Measurements from ENCODE around the gene FGF1. TPM values are rescaled to one million over a fixed set of nuclear protein-coding genes. Genes with fewer than 3 reads are reported as not detected.

Gene FGF1
- total RNA-seq, 1 donor from 2014 or later = 1.8 TPM

- Histone ChIP-seq H3K27ac (no peak overlapping the region), H3K4me1 (peaks cover 6% of the 10 kb centered on the region), H3K27me3 (no peaks in the 10 kb centered on the region), H3K4me3 (no peak overlapping the region), H3K9me3 (no peaks in the 10 kb centered on the region), H3K36me3 (no peaks in the 10 kb centered on the region)
- no peak for ATAC-seq
- TF ChIP-seq, protein P1, sequence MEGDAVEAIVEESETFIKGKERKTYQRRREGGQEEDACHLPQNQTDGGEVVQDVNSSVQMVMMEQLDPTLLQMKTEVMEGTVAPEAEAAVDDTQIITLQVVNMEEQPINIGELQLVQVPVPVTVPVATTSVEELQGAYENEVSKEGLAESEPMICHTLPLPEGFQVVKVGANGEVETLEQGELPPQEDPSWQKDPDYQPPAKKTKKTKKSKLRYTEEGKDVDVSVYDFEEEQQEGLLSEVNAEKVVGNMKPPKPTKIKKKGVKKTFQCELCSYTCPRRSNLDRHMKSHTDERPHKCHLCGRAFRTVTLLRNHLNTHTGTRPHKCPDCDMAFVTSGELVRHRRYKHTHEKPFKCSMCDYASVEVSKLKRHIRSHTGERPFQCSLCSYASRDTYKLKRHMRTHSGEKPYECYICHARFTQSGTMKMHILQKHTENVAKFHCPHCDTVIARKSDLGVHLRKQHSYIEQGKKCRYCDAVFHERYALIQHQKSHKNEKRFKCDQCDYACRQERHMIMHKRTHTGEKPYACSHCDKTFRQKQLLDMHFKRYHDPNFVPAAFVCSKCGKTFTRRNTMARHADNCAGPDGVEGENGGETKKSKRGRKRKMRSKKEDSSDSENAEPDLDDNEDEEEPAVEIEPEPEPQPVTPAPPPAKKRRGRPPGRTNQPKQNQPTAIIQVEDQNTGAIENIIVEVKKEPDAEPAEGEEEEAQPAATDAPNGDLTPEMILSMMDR (IDR thresholded peaks at IDR 0.05) = no peak
- intact Hi-C loops (cut with DNase I) = no loop called here
- DNase-seq = no peak
Observed at GRCh38 chr5:142626786-142627185, 59.1 kb downstream of the FGF1 start.

- Histone ChIP-seq H3K4me3 (no peak overlapping the region), H3K9me3 (no peaks in the 10 kb centered on the region), H3K36me3 (no peaks in the 10 kb centered on the region), H3K27me3 (no peaks in the 10 kb centered on the region), H3K27ac (no peak overlapping the region), H3K4me1 (peaks cover 6% of the 10 kb centered on the region)
- ATAC-seq = peak; percentile 39
- intact Hi-C loops (cut with DNase I) = no loop called here
- no peak for DNase-seq
- TF ChIP-seq, protein P1 (IDR thresholded peaks at IDR 0.05) = no peak
Observed at GRCh38 chr5:142626099-142626498, 59.8 kb downstream of the FGF1 start.

DNA sequence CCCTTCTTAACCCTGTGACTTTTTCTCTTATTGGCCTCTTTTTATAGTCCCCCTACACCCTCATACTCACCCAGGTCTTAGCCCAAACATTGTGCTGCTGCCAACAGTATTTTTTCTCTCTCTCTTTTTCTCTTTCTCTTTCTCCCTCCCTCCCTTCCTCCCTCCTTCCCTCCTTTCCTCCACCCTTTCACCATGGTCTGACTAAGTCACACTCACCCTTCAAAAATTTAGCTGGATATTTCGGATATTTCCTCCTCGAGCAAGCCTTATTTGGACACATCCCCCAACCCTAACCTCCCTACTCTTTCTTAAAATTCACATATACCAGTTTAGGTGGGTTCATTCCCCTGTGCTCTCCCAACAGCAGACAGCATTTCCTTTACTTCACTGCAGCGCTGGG is 64.7 kb downstream of the FGF1 start:
- no peaks in the 10 kb centered on the region for H3K9me3 ChIP-seq
- no peak overlapping the region for H3K27ac ChIP-seq
- H3K36me3 ChIP-seq = no peaks in the 10 kb centered on the region
- TF ChIP-seq, protein P1 (IDR thresholded peaks at IDR 0.05) = no peak
- peaks cover 2% of the 10 kb centered on the region for H3K4me1 ChIP-seq
- H3K27me3 ChIP-seq = no peaks in the 10 kb centered on the region
- DNase-seq (no peak), ATAC-seq (no peak)
- intact Hi-C loops (cut with DNase I) = no loop called here
- H3K4me3 ChIP-seq = no peak overlapping the region

- Histone ChIP-seq H3K36me3 (no peaks in the 10 kb centered on the region), H3K4me3 (no peak overlapping the region), H3K9me3 (no peaks in the 10 kb centered on the region), H3K4me1 (no peaks in the 10 kb centered on the region), H3K27ac (no peak overlapping the region), H3K27me3 (no peaks in the 10 kb centered on the region)
- intact Hi-C loops (cut with DNase I) = no loop called here
- DNase-seq = no peak
- no peak for ATAC-seq
- TF ChIP-seq, protein P1 (IDR thresholded peaks at IDR 0.05) = no peak
Observed at GRCh38 chr5:142619815-142620214, 66.1 kb downstream of the FGF1 start.

DNA sequence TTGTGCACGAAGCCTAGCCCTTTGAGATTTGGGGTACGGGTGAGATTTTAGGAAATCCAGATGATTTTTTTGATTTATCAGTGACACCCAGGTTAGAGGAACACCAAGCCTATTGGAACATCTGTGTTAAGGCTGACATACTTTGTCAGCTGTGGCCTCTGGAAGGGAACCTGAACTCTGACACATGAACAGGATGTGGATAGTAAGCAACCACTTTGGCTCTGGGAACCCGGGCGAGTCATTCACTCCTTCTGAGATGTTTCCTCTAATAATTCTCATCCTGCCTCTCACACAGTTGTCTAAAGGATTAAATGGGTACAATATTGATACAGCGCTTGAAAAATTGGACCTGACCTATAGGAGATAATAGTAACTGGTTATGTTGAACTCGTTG is 67.8 kb downstream of the FGF1 start:
- intact Hi-C loops (cut with DNase I) = no loop called here
- TF ChIP-seq, protein P1 (IDR thresholded peaks at IDR 0.05) = no peak

More for the DNA sequence above, 67.8 kb downstream of the FGF1 start:
- Histone ChIP-seq H3K4me3 (no peak overlapping the region), H3K36me3 (no peaks in the 10 kb centered on the region), H3K4me1 (no peaks in the 10 kb centered on the region), H3K27ac (no peak overlapping the region), H3K27me3 (no peaks in the 10 kb centered on the region), H3K9me3 (no peaks in the 10 kb centered on the region)
- DNase-seq (no peak), ATAC-seq (no peak)
